RPMI7951 (cell line): ENCODE data around the gene PLPP1. TPM values are rescaled to one million over a fixed set of nuclear protein-coding genes. Genes with fewer than 3 reads are reported as not detected.

Experiments used
- DNase-seq: peaks from one replicate; pipeline ENCODE4 v3.0.0-alpha.2; 2012; ENCODE audit warnings: low read depth
- total RNA-seq: library from RNA; depleted of rRNA; stranded (reverse); fragments of >200 nt; shearing (Covaris generic); gene quantifications from 2 replicates; pipeline ENCODE4 v1.2.3, GENCODE V29; 2014

Gene PLPP1
- total RNA-seq, 1 experiment from 2014 or later = 30.3 TPM

DNA sequence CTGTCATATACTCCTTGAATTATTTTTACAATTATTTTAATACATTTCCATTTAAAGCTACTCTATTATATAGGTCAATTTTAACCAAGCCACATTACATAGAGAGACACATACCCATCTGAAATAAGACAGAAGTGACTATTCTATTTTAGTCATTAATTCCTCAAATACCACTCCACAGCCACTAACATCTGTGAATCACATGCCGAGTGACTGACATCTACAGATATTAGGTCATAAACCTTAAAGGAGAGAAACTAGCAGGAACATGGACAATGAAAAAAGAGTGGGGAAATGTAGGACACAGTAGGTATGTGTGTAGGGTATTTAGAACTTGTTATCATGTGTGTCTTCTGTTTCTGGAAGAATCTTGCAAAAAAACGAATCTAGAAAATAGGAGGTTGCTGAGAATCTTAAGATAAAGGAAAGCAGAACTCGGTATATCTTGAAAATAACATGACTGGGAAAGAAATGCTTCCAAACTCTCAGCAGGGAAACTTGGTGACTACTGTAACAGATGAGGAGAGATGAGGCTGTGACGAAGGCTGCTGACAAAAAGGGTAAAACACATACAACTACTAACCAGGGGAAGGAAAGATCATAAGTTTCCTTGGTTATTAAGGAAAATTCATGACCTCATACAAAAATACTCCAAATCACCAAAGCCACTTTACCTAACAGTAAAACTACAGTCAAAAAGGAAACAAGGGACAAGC lies 84.6 kb downstream of the PLPP1 start:
- peak; percentile 20 for DNase-seq

DNA sequence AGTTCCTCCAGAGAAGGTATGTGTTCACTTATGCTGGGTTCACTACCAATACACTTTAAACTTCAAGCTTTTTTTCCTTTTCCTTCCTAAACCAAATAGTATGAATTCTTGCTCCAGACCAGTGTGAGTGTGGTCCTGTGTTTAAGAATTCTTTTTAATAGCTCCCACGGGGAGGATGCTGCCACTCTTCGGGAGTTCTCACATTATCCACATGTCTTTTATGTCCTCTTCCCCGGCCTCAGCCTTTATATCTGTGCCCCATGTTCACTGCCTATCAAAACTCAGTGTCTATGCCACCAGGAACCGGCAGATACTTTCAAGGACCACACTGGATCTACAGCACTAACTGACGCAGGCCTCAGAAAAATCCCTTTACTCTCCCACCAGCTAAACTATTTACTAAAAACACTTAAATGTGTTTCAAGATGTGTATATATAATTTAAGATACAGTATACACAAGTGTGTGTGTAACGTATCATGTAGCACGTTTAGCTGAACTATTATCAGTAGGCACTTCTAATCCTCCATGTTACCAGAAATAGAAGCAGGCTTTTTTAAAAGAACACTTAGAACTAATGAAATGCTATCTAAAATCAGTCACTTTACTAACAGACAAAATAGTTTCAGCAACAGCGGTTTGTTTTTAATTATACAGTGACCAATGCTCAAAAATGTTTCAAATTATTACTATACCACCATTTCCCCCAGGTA lies 88.0 kb downstream of the PLPP1 start:
- DNase-seq = no peak

DNA sequence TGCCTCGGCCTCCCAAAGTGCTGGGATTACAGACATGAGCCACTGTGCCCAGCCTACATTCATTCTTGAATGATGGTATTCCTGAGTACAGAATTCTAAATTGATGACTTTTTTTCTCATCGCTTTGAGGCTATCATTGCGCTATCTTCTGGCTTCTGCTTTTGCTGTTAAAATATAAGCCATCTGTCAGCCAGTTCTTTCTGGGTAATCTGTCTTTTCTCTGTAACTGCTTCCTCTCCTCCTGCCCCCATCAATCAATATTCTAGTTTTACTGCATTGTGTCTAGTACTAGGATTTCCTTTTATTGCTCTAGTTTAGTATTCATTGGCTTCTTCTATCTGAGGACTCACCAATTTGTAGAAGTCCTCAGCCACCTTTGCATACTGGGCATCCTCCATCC lies 89.0 kb downstream of the PLPP1 start:
- DNase-seq = no peak

DNA sequence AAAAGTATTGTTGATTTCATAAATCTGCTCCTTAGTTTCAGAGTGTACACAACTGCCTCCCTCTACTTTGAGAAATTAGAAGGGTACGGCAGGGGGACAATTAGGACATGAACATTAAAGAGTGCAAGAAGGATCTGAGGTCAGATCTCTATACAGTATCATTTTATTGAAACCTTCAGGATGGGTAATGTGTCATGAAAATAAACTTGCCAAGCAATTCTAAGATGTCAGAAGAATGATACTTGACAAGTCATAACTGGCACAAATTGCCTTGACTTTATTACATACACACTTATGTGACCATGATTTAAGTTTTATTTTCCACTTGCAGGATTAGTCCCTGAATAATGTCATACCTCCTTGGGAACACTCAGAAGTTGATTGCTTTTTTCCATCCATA lies 92.8 kb downstream of the PLPP1 start:
- DNase-seq = no peak

DNA sequence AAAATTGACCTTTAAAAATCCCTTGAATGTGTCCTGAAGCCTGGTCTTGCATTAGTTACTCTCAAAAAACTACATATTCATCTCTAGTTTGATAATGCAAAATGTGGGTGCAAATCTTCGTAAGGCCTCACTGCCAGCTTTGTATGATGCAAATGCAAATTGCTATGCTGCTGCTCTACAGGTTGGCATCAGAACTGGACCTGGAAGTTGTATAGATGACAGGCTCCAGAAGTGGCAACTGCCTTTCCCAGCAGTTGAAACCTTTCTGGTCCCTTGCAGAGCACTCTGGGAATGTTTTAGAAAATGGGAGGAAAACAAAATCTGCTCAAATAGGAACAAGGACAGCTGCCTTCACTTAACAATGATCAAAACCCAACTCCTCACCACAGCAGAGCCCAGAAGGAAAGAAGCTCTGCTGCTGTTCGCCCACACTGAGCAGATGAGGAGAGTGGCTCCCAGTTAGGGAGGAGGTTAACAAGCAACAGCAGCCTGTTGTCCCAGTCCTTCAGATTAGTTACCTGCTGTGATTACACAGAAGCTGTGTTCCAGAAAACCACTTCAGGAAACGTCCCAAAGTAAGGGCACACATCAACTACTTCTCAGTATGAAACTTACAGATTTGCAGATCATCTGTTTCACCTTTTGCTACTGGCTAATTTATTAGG lies 93.5 kb downstream of the PLPP1 start:
- DNase-seq = no peak

DNA sequence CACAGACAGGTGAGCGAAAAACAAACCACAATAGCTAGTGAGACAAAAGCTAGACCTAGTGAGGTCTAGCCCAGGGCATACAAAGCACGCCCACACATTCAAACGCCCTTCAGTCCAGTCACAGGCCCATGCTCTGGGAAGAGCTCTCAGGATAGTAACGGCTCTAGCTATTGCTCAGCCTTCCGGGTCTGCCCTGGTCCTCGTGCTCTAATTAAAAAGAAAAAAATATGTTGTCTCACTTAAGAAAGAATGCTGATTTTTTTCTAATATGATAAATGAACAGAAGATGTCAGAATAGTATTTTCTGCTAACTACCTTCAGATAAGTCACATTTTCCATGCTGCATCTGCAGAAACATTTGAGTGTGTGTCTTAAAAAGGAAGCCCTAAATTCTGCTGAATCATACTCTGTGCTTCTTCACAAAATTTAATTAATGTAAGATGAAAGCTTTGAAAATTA lies 94.5 kb downstream of the PLPP1 start:
- DNase-seq = peak; percentile 49

DNA sequence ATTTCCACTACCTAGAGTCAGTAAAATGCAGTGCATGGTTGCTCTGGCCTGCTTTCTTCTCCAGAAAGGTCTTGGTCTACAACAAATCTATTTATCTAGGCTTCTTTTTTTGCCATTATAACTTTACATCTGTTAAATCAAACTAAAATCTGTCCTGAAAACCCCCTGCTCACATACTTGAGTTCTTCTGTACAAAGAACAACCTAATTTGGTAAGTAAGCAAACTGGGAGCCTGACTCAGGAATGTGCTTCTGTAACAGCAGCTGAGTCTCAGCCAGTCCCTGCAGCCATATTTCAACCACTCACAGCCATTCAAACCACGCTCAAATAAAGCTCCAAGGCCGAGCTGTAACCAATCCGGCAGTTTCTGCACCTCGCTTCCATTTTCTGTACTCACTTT lies 95.8 kb downstream of the PLPP1 start:
- peak; percentile 53 for DNase-seq

DNA sequence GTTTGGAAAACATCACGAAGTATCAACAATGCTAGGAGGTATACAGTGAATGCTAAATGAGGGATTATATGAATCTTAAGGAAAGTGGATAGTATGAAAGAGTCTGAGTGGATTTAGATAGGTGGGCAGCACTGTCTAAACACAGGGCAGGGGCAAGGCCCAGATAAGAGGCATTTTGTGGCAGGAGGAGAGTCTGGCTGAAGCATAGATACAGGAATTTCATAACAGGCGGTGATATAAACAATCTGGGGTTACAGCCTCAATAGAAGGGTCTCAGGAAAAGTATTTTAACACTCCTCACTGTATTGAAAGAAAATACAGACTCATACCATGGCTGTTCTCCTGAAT lies 96.9 kb downstream of the PLPP1 start:
- no peak for DNase-seq

DNA sequence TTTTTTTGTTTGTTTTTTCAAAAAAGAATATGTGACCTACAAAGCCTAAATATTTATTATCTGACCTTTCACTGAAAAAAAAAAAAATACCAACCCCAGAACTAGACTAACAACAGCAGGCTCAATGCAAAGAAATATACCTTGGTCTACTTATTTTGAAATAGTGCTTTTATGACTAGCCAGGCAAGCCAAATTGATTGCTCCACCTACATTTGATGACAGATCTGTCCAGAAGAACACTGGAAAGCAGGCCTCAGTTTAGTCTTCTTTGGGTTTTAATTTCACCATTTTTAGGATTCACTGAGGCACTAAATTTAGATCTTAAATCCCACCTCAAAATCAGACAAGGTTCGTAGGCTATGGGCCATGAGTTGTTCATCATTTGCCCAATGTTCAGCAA lies 97.3 kb downstream of the PLPP1 start:
- DNase-seq = no peak

DNA sequence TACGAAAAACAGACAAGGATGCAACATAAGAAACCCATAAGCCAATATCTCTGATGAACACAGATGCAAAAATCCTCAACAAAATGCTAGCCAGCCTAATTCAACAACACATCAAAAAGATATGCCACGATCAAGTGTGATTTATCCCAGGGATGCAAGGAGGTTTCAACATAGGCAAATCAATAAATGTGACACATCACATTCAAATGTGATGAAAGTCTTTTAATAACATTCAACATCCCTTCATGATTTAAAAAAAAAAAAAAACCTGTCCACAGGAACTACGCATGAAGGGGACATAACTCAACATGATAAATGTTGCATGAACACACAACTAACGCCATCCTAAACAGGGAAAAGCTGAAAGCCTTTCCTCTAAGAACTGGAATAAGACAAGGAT lies 102.2 kb downstream of the PLPP1 start:
- DNase-seq = no peak

DNA sequence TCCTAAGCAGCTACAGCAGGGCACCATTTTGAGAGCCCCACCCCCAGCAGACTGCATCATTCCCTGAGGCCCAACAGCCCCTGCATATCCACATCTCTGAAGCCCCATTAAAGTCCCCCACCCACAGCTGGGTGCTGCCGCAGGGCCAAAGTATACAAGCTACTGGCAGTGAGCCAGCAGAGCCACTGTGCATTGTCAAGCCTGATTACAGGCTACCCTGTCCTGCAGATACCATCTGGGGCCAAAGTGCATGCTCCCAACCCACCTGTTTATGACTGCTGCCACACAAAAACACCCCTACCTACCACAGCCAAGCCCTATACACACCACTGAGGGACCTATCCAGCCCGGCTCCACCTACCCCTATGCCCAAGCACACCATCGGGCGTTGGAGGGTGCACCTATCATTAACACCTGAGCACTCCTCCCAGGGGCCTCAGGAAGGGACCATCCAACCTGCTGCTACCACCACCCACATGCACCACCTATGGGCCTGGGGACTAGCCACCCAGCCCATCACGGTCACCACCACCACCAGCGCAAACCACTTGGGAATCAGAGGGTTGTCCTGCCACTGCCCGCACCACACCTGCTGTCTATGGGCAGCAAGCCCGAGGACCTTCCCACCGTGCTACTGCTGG lies 105.0 kb downstream of the PLPP1 start:
- no peak for DNase-seq

DNA sequence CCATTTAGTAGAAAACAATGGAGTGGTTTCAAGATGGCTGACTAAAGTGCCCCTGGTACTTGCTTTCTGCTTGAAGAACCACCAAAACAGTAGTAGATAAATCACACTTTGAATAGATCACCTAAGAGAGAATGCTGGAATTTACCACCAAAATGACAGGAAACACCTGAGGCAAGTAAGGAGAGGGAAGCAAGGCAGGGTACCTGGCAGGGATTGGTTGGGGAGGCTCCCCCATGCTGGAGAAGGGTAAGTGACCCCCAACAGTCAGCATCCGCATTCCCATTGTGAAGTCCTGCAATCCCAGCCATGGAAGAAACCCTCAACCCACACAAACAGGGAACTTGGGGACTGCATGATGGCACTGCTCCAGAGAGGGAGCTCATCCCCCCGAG lies 105.5 kb downstream of the PLPP1 start:
- DNase-seq = no peak

DNA sequence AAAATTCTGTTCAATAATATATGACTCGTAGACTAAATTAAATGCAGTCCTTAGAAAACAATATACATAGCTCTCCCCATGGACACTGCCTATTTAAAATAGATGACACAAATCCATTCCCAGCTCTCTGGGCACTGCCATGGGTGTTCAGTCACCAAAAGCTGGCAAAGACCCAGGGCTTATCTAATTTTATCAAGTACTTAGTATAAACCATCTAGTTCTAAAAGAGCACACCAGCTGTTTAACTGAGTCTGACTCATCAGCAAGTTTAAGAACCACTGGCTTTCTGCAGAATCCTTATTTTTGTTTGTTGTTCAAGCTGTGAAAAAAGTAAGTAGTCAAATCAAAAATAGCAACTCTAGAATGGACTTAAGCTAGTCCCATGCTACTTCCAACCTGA lies 107.6 kb downstream of the PLPP1 start:
- peak; percentile 88 for DNase-seq

DNA sequence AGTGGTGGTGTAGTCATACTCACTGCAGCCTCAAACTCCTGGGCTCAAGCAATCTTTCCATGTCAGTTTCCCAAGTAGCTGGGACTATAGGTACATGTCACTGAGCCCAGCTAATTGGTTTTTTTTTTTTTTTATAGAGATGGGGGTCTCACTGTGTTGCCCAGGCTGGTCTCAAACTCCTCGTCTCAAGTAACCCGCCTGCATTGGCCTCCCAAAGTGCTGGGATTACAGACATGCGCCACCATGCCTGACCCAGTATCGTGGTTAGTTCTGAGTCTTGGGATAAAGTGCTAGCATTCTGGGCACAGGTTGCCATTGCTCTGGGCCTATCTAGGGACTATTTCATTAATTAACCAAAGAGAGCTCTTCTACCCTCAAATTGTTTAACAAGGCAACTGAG lies 108.3 kb downstream of the PLPP1 start:
- no peak for DNase-seq

DNA sequence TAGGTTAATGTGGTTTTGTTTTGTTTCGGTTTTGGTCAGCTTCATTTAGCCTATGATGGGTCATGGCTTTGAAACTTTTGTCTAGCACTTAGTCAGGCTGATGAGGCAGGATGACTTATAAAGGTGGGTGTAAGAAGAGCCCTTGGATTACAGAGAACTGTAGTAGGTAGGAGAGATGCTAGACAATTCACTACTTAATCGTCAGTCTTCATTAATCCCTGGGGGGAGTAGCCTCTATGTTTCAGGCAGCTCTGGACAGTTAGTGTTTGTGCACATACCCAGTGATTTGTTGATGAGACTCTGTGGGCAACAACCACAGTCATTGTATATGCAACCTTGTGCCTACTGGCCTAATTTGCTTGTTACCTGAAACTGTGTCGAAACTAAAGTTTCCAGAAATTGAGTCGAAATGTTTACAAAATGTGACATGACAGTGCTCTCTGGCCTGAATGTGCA lies 113.7 kb downstream of the PLPP1 start:
- DNase-seq = peak; percentile 52

DNA sequence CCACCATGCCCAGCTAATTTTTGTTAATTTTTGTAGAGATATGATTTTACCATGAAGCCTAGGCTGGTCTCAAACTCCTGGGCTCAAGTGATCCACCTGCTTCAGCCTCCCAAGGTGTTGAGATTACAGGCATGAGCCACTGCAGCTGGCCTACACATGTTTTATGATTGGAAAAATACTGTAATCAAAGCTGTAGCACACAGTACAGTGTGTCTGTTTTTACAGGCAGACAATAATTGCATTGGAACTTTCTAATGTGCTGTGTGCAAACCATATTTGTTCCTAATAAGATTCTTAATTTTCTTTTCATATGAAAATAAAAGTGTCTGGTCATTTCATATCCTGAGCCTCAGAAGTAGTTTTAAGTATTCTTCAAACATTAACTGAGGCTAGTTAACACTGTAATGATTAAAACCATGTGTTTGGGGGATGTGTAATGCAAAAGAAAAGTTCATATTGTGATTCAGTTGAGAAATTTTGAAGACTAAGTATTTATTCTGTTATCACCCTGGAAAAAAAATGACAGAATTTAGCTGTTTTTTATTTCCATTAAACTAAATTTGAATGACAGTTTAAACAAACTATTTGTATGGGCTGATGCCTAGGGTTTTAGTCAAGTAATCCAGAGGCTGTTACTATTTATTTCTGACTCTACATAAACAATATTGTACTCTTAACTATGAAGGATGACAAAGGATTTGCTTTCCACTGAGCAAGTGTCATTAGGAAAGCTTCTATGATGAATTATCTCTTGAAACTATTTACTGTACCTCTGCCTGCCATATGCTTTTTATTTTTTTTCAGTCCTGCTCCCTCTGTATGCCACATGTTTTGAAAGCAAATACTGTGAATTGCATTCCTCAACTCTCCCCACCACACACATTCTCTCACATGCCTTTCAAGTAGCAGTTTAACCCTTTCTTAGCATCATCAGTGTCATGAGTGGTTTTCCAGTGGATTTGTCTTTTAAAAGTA lies 115.5 kb downstream of the PLPP1 start:
- peak; percentile 68 for DNase-seq

DNA sequence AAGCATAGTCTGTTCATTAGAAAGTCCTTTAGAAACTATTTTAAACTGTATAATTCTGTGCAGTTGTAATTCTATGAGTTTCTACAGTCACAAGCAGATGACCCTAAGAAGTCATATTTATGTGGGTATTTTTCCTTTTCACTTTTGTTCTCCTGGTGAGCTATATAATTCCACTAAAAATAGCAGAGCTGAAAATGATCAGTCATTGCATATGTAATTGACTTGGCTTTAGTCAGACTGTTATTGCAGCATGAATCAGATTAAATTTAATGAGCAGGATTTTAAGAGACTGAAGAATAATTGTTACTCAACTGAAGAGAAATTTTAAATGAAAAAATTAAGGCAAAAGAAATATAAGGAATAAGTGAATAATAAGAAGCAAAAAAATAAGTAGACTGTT lies 118.5 kb downstream of the PLPP1 start:
- no peak for DNase-seq

DNA sequence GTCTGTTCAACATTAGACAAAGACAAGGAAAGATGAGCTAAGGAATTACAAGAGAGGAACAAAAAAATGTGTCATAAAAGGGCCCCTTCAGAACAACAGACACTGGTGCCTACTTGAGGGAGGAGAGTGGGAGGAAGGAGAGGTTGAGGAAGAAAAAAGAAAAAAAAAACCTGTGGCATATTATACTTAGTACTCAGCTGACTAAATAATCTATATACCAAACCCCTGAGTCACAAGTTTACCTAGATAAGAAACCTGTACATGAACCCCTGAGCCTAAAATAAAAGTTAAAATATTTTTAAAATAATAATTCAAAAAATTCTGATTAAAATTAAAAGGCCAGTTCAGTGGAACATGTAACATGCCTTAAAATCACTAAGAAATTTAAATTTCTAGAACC lies 119.7 kb downstream of the PLPP1 start:
- DNase-seq = no peak

DNA sequence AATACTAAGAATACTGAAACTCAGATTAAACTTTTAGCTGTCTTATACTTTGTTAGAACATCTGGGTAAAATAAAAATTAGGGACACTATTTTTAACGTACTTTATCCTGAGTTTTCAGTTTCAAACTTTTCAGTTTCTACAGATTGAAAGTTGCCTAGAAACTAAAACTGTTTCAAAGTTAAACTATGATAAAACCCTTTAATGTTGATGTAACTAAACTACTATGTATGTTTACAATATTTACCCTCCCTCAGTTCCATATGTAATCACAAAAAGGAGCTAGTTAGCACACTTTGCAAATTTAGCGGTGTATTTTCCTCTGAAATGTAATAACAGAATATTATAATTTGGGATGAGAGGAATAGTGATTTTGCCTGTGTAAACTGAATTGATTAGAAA lies 121.1 kb downstream of the PLPP1 start:
- DNase-seq = no peak

DNA sequence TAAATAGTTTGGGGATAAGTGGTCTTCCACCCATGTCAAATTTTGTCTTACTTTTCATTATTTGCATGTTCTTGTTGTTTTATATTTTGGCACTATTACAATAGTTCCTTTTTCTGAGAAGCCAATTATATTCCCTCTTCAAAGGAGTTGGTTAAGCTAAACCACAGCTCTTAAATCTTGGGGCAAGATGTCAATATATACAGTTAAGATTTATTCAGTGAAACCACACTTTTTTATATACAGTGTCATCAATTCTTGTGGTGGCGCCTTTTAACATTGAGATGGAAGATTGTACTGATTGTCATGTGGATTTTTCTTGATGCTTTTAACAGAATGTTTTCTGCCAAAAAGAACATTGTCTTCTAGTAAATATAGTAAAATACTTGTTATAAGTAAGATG lies 122.9 kb downstream of the PLPP1 start:
- no peak for DNase-seq

DNA sequence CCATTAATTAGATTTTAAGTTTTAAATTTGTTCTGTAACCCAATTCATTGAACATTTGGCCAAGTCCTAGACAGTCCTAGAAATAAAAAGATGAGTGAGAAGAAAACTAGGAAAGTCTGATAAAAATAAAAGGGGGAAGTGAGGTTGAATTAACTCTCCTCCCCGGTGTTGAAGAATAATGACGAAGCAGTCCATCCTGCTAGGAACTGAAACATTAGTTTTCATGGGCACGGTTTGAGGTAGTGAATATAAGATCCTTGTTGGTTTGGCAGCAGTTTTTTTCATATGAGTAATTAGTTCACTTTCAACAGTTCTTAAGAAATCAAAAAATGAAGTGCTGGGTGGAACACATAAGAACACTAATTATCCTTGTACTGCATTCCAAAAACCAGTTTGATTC lies 123.9 kb downstream of the PLPP1 start:
- no peak for DNase-seq
